Urinary bladder (tissue), 4 donors: Measurements from ENCODE around the gene NOL4L. TPM values are rescaled to one million over a fixed set of nuclear protein-coding genes. Genes with fewer than 3 reads are reported as not detected.

Experiments used
- DNase-seq: peaks from one replicate; pipeline ENCODE4 v3.0.0-alpha.2; 2015; ENCODE audit errors: extremely low spot score
- H3K27ac ChIP-seq: one replicate; pipeline ENCODE4 v1.5.1; 2013; ENCODE audit warnings: low read depth, mild to moderate bottlenecking, moderate library complexity
- H3K36me3 ChIP-seq: one replicate; pipeline ENCODE4 v1.6.1; 2013; ENCODE audit warnings: mild to moderate bottlenecking, moderate library complexity; ENCODE audit not compliant: insufficient read depth
- H3K4me1 ChIP-seq: one replicate; pipeline ENCODE4 v1.6.1; 2013; ENCODE audit warnings: mild to moderate bottlenecking, moderate library complexity; ENCODE audit not compliant: insufficient read depth
- H3K4me3 ChIP-seq: one replicate; pipeline ENCODE4 v1.5.1; 2013; ENCODE audit warnings: low read depth, low read length
- WGBS: extraction: QIAGEN DNeasy Blood & Tissue Kit; methylation state at CpG from one replicate; pipeline ENCODE4 v1.1.7; 2013; 5-methylcytosine and 5-hydroxymethylcytosine counted together
- polyA plus RNA-seq: library from polyadenylated mRNA; stranded (reverse); fragments of 200-250 nt; gene quantifications from one replicate; pipeline ENCODE4 v1.2.3, GENCODE V29; 2013
- total RNA-seq: library from RNA; depleted of rRNA; stranded (reverse); fragments of >200 nt; gene quantifications from one replicate; pipeline ENCODE4 v1.2.3, GENCODE V29; 2014
- donor health status: healthy with polysubstance abuse.
- donor health status: healthy.

NOL4L gene
- total and polyA plus RNA-seq, 2 donors = 9.1 to 11.5 TPM

GRCh38 chr20:32457479-32457986 lies 127.6 kb downstream of the NOL4L start:
- no peaks in the 10 kb centered on the region for H3K4me1 ChIP-seq
- no peaks in the 10 kb centered on the region for H3K36me3 ChIP-seq
- 10% methylated on average over 29 of the region's 29 CpGs for WGBS
- no peak overlapping the region for H3K27ac ChIP-seq
- no peak for DNase-seq
- peak overlapping the region; percentile 34 for H3K4me3 ChIP-seq

DNA sequence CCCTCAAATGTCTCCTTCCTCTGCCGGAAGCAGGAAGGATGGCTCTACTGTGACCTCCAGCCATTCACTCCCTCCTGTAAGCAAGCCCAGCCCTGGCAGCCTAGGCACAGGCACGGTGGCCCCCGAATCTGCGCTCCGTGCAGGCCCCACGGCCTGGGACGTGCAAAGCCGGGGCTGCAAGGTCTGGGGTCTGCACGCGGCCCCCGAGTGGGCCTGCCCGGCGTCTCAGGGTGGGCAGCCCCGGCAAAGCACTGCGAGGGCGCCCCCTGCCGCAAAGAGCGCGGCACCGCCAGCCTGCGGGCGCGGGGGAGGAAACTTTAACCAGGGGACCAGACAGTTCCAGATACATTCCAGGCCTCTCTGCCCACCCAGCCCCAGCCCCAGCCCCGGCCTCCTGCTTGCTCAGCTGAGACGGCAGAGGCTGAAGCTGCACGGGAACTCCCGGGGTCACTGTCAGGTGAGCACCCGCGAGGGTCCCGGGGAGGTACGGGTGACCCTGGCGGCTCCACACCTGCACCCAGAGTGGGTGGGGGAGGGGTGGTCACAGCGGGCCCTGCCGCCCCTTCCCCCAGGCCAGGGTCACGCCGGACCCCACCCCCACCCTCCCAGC lies 128.2 kb downstream of the NOL4L start:
- DNase-seq = no peak
- Histone ChIP-seq H3K4me1 (no peaks in the 10 kb centered on the region), H3K27ac (no peak overlapping the region), H3K4me3 (peak overlapping the region; percentile 34), H3K36me3 (no peaks in the 10 kb centered on the region)
- 11% methylated on average over 36 of the region's 36 CpGs for WGBS

GRCh38 chr20:32455901-32456701 lies 129.0 kb downstream of the NOL4L start:
- Histone ChIP-seq H3K4me1 (no peaks in the 10 kb centered on the region), H3K4me3 (no peak overlapping the region), H3K36me3 (no peaks in the 10 kb centered on the region), H3K27ac (no peak overlapping the region)
- 86% methylated on average over 35 of the region's 35 CpGs for WGBS
- no peak for DNase-seq

- H3K4me1 ChIP-seq = no peaks in the 10 kb centered on the region
- no peaks in the 10 kb centered on the region for H3K36me3 ChIP-seq
- WGBS = 86% methylated on average over 12 of the region's 12 CpGs
- no peak overlapping the region for H3K27ac ChIP-seq
- no peak overlapping the region for H3K4me3 ChIP-seq
- no peak for DNase-seq
Observed at GRCh38 chr20:32455171-32455900, 129.8 kb downstream of the NOL4L start.

- H3K27ac ChIP-seq = no peak overlapping the region
- H3K36me3 ChIP-seq = no peaks in the 10 kb centered on the region
- no peak overlapping the region for H3K4me3 ChIP-seq
- DNase-seq = no peak
- no peaks in the 10 kb centered on the region for H3K4me1 ChIP-seq
- 89% methylated on average over 31 of the region's 31 CpGs for WGBS
Observed at GRCh38 chr20:32454164-32455145, 130.7 kb downstream of the NOL4L start.

- H3K4me1 ChIP-seq = no peaks in the 10 kb centered on the region
- WGBS = 91% methylated on average over 28 of the region's 28 CpGs
- DNase-seq = no peak
Observed at GRCh38 chr20:32453467-32454163, 131.5 kb downstream of the NOL4L start.

GRCh38 chr20:32452776-32453466 lies 132.2 kb downstream of the NOL4L start:
- H3K36me3 ChIP-seq = no peaks in the 10 kb centered on the region
- no peak overlapping the region for H3K4me3 ChIP-seq
- no peaks in the 10 kb centered on the region for H3K4me1 ChIP-seq
- 92% methylated on average over 24 of the region's 24 CpGs for WGBS
- DNase-seq = no peak
- H3K27ac ChIP-seq = no peak overlapping the region

More at GRCh38 chr20:32453467-32454163, 131.5 kb downstream of the NOL4L start:
- H3K4me3 ChIP-seq = no peak overlapping the region
- no peaks in the 10 kb centered on the region for H3K36me3 ChIP-seq
- no peak overlapping the region for H3K27ac ChIP-seq

- no peak for DNase-seq
- WGBS = 81% methylated on average over 27 of the region's 27 CpGs
Observed at GRCh38 chr20:32451682-32452461, 133.3 kb downstream of the NOL4L start.

GRCh38 chr20:32451340-32451681 lies 133.8 kb downstream of the NOL4L start:
- Histone ChIP-seq H3K4me3 (no peak overlapping the region), H3K27ac (no peak overlapping the region), H3K4me1 (no peaks in the 10 kb centered on the region), H3K36me3 (no peaks in the 10 kb centered on the region)
- DNase-seq = no peak
- WGBS = 89% methylated on average over 8 of the region's 8 CpGs

More at GRCh38 chr20:32451682-32452461, 133.3 kb downstream of the NOL4L start:
- H3K36me3 ChIP-seq = no peaks in the 10 kb centered on the region
- no peaks in the 10 kb centered on the region for H3K4me1 ChIP-seq
- H3K4me3 ChIP-seq = no peak overlapping the region
- H3K27ac ChIP-seq = no peak overlapping the region

GRCh38 chr20:32450484-32451061 lies 134.6 kb downstream of the NOL4L start:
- DNase-seq = no peak
- no peak overlapping the region for H3K4me3 ChIP-seq
- no peaks in the 10 kb centered on the region for H3K36me3 ChIP-seq
- H3K4me1 ChIP-seq = no peaks in the 10 kb centered on the region
- WGBS = 73% methylated on average over 9 of the region's 9 CpGs
- H3K27ac ChIP-seq = no peak overlapping the region

- Histone ChIP-seq H3K4me3 (no peak overlapping the region), H3K36me3 (no peaks in the 10 kb centered on the region), H3K27ac (no peak overlapping the region), H3K4me1 (no peaks in the 10 kb centered on the region)
- WGBS = 56% methylated on average over 8 of the region's 8 CpGs
- DNase-seq = no peak
Observed at GRCh38 chr20:32449890-32450401, 135.2 kb downstream of the NOL4L start.
